ENCODE measurements around the gene MDK. TPM values are rescaled to one million over a fixed set of nuclear protein-coding genes. Genes with fewer than 3 reads are reported as not detected.

The MDK gene
- total RNA-seq, 1 donor from 2014 or later, result 26.1 TPM

- peak overlapping the region; percentile 89 for H3K27ac ChIP-seq
- TF ChIP-seq, protein P1, sequence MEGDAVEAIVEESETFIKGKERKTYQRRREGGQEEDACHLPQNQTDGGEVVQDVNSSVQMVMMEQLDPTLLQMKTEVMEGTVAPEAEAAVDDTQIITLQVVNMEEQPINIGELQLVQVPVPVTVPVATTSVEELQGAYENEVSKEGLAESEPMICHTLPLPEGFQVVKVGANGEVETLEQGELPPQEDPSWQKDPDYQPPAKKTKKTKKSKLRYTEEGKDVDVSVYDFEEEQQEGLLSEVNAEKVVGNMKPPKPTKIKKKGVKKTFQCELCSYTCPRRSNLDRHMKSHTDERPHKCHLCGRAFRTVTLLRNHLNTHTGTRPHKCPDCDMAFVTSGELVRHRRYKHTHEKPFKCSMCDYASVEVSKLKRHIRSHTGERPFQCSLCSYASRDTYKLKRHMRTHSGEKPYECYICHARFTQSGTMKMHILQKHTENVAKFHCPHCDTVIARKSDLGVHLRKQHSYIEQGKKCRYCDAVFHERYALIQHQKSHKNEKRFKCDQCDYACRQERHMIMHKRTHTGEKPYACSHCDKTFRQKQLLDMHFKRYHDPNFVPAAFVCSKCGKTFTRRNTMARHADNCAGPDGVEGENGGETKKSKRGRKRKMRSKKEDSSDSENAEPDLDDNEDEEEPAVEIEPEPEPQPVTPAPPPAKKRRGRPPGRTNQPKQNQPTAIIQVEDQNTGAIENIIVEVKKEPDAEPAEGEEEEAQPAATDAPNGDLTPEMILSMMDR (IDR thresholded peaks at IDR 0.05), result no peak
- peaks cover 48% of the 10 kb centered on the region for H3K4me1 ChIP-seq
- intact Hi-C loops (cut with DNase I), result no loop called here
- H3K27me3 ChIP-seq (ENCODE audit: low read depth), result no peaks in the 10 kb centered on the region
- peaks cover 4% of the 10 kb centered on the region for H3K36me3 ChIP-seq
- H3K4me3 ChIP-seq, result peak overlapping the region; percentile 50
- ATAC-seq (no peak), DNase-seq (no peak)
- H3K9me3 ChIP-seq, result no peaks in the 10 kb centered on the region
These were observed 19.1 kb upstream of the MDK start for GRCh38 chr11:46362156-46363030.

GRCh38 chr11:46363031-46363407 is 18.4 kb upstream of the MDK start:
- peak overlapping the region; percentile 50 for H3K4me3 ChIP-seq
- intact Hi-C loops (cut with DNase I), result no loop called here
- TF ChIP-seq, protein P1 (IDR thresholded peaks at IDR 0.05), result no peak
- H3K4me1 ChIP-seq, result peaks cover 51% of the 10 kb centered on the region
- H3K9me3 ChIP-seq, result no peaks in the 10 kb centered on the region
- peak overlapping the region; percentile 89 for H3K27ac ChIP-seq
- ATAC-seq (peak; percentile 69 to 79), DNase-seq (peak; percentile 85)
- H3K27me3 ChIP-seq (ENCODE audit: low read depth), result no peaks in the 10 kb centered on the region
- H3K36me3 ChIP-seq, result peaks cover 8% of the 10 kb centered on the region

GRCh38 chr11:46363455-46364005 is 17.9 kb upstream of the MDK start:
- DNase-seq (no peak), ATAC-seq (peak; percentile 11 to 22)
- Histone ChIP-seq H3K36me3 (peaks cover 13% of the 10 kb centered on the region), H3K27ac (peak overlapping the region; percentile 89), H3K4me3 (no peak overlapping the region), H3K9me3 (no peaks in the 10 kb centered on the region), H3K4me1 (peaks cover 54% of the 10 kb centered on the region), H3K27me3 (ENCODE audit: low read depth) (no peaks in the 10 kb centered on the region)
- TF ChIP-seq, protein P1 (IDR thresholded peaks at IDR 0.05), result peak; percentile 18
- intact Hi-C loops (cut with DNase I), result no loop called here

DNA sequence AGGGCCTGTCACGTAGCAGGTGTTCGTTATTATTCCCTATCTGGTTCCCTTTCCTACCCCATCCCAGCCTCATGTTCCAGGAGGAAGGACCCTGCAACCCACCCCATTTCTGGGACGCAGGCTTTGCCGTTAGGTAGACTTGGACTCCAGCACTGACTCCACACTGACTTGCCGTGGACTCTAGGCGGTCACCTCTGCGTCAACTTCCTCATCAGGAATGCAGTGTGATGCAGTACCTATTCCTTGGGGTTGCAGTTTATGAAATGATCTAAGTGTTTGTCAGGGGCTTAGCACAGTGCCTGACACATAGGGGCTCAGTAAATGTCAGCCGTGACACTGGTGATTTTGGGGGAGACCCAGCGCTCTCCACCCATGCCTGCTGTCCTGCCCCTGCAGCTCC is 17.4 kb upstream of the MDK start:
- Histone ChIP-seq H3K27ac (peak overlapping the region; percentile 89), H3K4me1 (peaks cover 54% of the 10 kb centered on the region), H3K36me3 (peaks cover 19% of the 10 kb centered on the region), H3K4me3 (no peak overlapping the region), H3K27me3 (ENCODE audit: low read depth) (no peaks in the 10 kb centered on the region), H3K9me3 (no peaks in the 10 kb centered on the region)
- DNase-seq, result no peak
- intact Hi-C loops (cut with DNase I), result no loop called here
- TF ChIP-seq, protein P1 (IDR thresholded peaks at IDR 0.05), result no peak
- ATAC-seq, result no peak

DNA sequence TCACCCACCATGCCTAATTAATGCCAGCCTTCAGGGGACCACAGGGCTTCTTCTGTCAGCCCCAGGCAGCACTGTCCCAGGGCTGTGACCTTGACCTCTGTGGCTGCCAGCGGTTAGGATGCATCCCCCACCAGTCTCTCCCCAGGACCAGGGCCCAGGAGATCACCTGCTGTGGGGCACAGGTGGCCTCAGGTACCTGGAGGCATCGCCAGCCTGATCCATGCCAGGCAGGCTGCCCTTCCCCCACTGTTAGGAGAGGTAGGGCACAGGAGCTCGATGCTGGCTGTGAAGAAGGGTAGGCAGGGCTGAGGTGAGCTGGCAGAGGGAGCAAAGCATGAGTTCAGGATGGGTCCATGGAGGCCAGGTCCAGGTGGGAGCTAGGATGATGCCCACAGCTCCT is 16.7 kb upstream of the MDK start:
- DNase-seq (peak; percentile 32), ATAC-seq (no peak)
- Histone ChIP-seq H3K9me3 (no peaks in the 10 kb centered on the region), H3K27me3 (ENCODE audit: low read depth) (no peaks in the 10 kb centered on the region), H3K4me3 (no peak overlapping the region), H3K4me1 (peaks cover 54% of the 10 kb centered on the region), H3K36me3 (peaks cover 24% of the 10 kb centered on the region), H3K27ac (no peak overlapping the region)
- intact Hi-C loops (cut with DNase I), result no loop called here
- TF ChIP-seq, protein P1 (IDR thresholded peaks at IDR 0.05), result no peak

Data from lower lobe of right lung (tissue), 2 donors.